ENCODE data around the gene CRTAC1. TPM values are rescaled to one million over a fixed set of nuclear protein-coding genes. Genes with fewer than 3 reads are reported as not detected.

Gene CRTAC1
- total RNA-seq, 4 donors from 2014 or later: 0.48 to 1.1 (median 1.0) TPM

DNA sequence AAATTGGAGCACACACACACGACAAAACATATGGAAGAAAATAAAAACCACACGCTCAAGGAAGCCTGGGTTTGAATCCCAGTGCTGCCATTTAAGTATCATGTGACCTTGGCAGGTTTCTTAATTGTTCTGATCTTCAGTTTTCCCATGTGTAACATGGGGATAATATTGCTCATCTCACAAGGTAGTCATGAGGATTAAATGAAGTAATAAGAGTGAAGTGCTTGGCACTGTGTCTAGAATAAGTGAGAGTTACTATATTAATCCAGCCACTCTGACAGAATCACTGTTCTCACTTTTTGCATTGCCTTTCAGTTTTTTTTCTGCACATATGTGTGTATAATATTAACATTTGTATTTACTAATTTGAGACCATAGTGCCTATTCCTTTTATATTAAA lies 137.5 kb downstream of the CRTAC1 start:
- TF ChIP-seq, protein P1, sequence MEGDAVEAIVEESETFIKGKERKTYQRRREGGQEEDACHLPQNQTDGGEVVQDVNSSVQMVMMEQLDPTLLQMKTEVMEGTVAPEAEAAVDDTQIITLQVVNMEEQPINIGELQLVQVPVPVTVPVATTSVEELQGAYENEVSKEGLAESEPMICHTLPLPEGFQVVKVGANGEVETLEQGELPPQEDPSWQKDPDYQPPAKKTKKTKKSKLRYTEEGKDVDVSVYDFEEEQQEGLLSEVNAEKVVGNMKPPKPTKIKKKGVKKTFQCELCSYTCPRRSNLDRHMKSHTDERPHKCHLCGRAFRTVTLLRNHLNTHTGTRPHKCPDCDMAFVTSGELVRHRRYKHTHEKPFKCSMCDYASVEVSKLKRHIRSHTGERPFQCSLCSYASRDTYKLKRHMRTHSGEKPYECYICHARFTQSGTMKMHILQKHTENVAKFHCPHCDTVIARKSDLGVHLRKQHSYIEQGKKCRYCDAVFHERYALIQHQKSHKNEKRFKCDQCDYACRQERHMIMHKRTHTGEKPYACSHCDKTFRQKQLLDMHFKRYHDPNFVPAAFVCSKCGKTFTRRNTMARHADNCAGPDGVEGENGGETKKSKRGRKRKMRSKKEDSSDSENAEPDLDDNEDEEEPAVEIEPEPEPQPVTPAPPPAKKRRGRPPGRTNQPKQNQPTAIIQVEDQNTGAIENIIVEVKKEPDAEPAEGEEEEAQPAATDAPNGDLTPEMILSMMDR (IDR thresholded peaks at IDR 0.05): no peak
- DNase-seq (ENCODE audit: low spot score): no peak
- ATAC-seq (ENCODE audit: low FRiP score): no peak

DNA sequence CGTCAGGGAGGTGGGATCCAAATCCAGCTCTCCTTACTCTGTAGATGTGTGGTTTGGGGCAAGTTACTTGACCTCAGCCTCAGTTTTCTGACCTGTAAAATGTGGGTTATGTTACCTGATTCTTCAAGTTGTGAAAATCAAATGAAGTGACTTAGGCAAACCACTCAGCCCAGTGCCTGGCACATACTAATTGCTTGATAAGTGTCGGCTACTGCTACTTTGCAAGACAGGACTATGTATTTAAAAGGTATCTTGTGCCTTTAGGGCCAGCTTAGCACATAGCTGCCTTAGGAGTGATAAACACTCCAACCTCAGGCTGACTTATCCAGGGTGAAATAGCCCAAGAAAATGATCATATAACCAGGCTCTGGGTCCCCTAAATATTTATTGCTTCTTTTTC lies 137.9 kb downstream of the CRTAC1 start:
- TF ChIP-seq, protein P1 (IDR thresholded peaks at IDR 0.05): no peak
- DNase-seq (ENCODE audit: low spot score) (no peak), ATAC-seq (ENCODE audit: low FRiP score) (no peak)

DNA sequence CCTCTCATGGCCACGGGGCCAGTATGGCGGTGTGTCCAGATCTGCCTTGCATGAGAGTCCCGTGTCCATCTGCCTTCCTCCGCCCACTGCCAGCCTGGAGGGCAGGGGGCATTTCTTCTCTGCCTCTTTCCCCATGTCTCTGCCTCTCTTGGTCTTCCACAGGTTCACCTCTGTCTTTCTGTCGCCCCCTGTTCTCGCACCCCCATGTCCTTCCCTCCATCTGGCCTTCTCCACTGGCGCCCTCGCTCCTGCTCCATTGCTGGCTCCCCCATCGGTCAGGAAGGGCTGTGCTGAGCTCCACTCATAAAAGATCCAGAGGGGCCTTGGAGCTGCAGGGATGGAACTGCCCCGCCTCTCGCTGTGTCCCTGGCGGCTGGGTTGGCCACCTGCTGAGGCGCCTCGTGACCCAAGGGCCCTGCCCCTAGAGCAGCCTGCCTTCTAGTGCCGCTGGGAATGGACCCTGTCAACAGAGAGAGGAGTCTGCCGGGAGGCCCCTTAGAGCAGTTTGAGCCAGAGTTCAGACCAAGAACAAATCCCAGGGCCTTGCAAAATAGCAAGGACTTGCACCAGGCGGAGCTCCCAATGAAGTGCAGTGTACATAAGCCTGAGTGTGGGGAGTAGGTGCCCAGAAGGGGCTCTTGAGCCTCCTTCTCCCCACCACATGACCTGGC lies 138.8 kb downstream of the CRTAC1 start:
- ATAC-seq (ENCODE audit: low FRiP score) (no peak), DNase-seq (ENCODE audit: low spot score) (no peak)
- TF ChIP-seq, protein P1 (IDR thresholded peaks at IDR 0.05): no peak

DNA sequence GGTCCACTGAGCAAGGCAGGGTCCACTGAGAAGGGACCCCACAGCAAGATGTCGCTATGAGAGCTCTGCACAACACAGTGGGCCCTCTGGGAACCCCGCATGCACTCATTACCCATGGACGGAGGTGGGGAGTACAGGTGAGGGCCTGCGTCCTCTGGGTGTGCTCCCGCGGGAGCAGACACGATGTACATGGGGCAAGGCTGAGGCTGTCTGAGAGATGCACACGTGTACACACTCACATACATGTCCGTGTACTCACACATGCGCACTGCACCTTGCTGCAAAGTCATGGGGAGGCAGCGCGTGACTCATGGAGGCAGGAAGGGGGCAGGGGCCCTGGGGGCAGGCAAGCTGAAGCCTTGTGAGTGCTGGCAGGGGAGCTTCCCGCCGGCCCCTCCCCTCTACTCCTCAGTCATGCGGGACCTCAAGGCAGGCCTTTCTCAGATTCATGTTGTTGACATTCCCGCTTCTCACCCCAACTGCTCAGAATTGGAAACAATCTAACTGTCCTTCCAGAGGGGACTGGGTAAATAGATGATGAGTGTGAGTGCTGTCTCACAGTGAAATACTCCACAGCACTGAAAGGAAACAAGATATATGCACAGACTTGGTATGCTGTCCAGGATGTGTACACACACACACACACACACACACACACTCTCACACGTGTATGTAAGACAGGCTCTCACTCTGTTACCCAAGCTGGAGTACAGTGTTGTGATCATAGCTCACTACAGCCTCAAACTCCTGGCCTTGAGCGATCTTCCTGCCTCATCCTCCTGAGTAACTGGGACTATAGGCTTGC lies 140.8 kb downstream of the CRTAC1 start:
- ATAC-seq (ENCODE audit: low FRiP score) (no peak), DNase-seq (ENCODE audit: low spot score) (no peak)
- TF ChIP-seq, protein P1 (IDR thresholded peaks at IDR 0.05): no peak

DNA sequence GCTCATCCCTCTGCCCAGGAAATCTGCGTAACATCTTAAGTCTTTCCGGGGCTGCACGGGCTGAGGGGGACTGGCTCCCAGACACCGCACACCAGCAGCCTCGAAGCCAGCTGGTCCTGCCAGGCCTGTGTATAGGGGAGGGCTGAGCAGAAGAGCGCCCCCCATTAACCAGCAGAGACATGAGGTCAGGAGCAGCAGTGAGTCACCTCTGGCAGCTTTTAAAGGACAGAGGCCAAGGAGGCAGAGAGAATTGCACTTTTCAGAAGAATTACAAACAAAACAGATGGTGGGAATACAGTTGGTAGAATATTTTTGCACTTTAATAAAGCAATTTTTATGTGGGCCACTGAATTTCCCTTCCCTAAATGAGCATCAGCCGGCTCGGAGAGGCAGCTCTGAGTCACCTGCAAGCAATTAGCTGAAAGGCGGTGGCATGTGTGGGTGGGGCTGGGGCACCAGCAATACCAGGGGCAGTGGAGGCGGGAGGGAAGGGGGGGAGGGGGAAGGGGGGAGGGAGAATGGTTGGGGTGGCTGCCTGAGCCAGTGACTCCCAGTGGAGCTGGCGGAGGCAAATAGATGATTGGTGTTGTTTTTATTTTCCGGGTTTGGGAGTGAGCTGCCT lies 141.7 kb downstream of the CRTAC1 start:
- no peak for ATAC-seq (ENCODE audit: low FRiP score)
- DNase-seq (ENCODE audit: low spot score): no peak
- TF ChIP-seq, protein P1 (IDR thresholded peaks at IDR 0.05): no peak

DNA sequence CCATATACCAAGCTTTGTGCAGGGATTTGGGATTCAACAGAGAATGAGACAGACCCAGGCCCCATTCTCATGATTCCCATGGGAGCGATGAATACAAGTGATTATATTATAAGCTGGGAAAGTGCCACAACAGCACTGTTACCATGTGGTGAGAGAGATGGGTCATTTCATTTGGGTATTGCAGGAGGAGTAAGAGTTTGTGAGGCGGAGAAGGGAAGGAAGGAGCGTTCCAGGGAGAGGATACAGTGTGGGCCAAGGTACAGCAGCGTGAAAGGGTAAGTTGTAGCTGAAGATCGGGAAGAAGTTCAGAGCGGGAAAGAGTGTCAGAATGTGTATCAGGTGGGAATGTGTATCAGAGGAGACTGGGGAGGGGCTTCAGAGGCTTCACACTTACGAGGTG lies 142.3 kb downstream of the CRTAC1 start:
- TF ChIP-seq, protein P1 (IDR thresholded peaks at IDR 0.05): no peak
- no peak for ATAC-seq (ENCODE audit: low FRiP score)

More for the DNA sequence above, 142.3 kb downstream of the CRTAC1 start:
- DNase-seq (ENCODE audit: low spot score): no peak
